CD4-positive, alpha-beta T cell treated with Interleukin-4 for 1 hour (primary cell): ENCODE measurements around the gene NACC2.

Experiments used
- DNase-seq, 2 donors: peaks; one replicate each; pipeline ENCODE4 v3.0.0-alpha.2; 2020 to 2022

NACC2 gene

GRCh38 chr9:136128436-136128835 is 33.3 kb upstream of the NACC2 start:
- DNase-seq = no peak

GRCh38 chr9:136127313-136127712 is 32.2 kb upstream of the NACC2 start:
- no peak for DNase-seq

GRCh38 chr9:136124976-136125692 is 30.0 kb upstream of the NACC2 start:
- no peak for DNase-seq

GRCh38 chr9:136122425-136123383 is 27.6 kb upstream of the NACC2 start:
- peak; percentile 75 for DNase-seq

- no peak for DNase-seq
Measured at GRCh38 chr9:136121801-136122200, 26.7 kb upstream of the NACC2 start.

GRCh38 chr9:136120438-136120844 is 25.4 kb upstream of the NACC2 start:
- DNase-seq = no peak

- DNase-seq = no peak
Measured at GRCh38 chr9:136119883-136120393, 24.8 kb upstream of the NACC2 start.

GRCh38 chr9:136119061-136119882 is 24.2 kb upstream of the NACC2 start:
- peak in 1 of 2 donors; percentile 18 for DNase-seq

- DNase-seq = peak; percentile 96
Measured at GRCh38 chr9:136118320-136119060, 23.4 kb upstream of the NACC2 start, which contains the start of gene TMEM250. TSS of gene TMEM250 (minus strand) at chr9:136118875. CDS start at chr9:136116900, 1,975 bp downstream.

- DNase-seq = no peak
Measured at GRCh38 chr9:136117916-136118319, 22.8 kb upstream of the NACC2 start.

GRCh38 chr9:136117291-136117915 is 22.3 kb upstream of the NACC2 start:
- DNase-seq = no peak

GRCh38 chr9:136116360-136117098 is 21.4 kb upstream of the NACC2 start:
- DNase-seq = no peak

- no peak for DNase-seq
Measured at GRCh38 chr9:136115641-136116359, 20.7 kb upstream of the NACC2 start.

GRCh38 chr9:136115206-136115605 is 20.1 kb upstream of the NACC2 start:
- no peak for DNase-seq

GRCh38 chr9:136114610-136115009 is 19.5 kb upstream of the NACC2 start:
- DNase-seq = no peak

GRCh38 chr9:136112541-136112940 is 17.5 kb upstream of the NACC2 start:
- no peak for DNase-seq

- DNase-seq = no peak
Measured at GRCh38 chr9:136111910-136112309, 16.8 kb upstream of the NACC2 start.

GRCh38 chr9:136111190-136111589 is 16.1 kb upstream of the NACC2 start:
- no peak for DNase-seq

GRCh38 chr9:136110082-136111061 is 15.3 kb upstream of the NACC2 start:
- peak; percentile 22 to 44 for DNase-seq
